Esophagus squamous epithelium (tissue), 5 donors: Measurements from ENCODE around the gene ZNF428. TPM values are rescaled to one million over a fixed set of nuclear protein-coding genes. Genes with fewer than 3 reads are reported as not detected.

Experiments
- DNase-seq: peaks from one replicate; lab custom pipeline; 2025; lab: John Stamatoyannopoulos, UW
- H3K27ac ChIP-seq, 4 donors: fragments of 200-600 bp; sonication (generic); one replicate each; pipeline ENCODE4 v1.5.1; 2016 to 2019; ENCODE audit warnings: mild to moderate bottlenecking in 1 of 4
- H3K27me3 ChIP-seq, 4 donors: fragments of 200-600 bp; sonication (generic); 1 replicate in 3 of 4; 2 replicates in 1 of 4; pipeline versions ENCODE4 v1.5.1 to v1.6.0; 2017 to 2021; ENCODE audit warnings: antibody characterized with exemption in 1 of 4
- H3K36me3 ChIP-seq, 3 donors: fragments of 200-600 bp; sonication (generic); one replicate each; pipeline ENCODE4 v1.5.1; 2016 to 2019
- H3K4me1 ChIP-seq, 3 donors: fragments of 200-600 bp; sonication (generic); one replicate each; pipeline ENCODE4 v1.5.1; 2017 to 2019
- H3K4me3 ChIP-seq, 4 donors: fragments of 200-600 bp; sonication (generic); 1 replicate in 3 of 4; 2 replicates in 1 of 4; pipeline ENCODE4 v1.5.1; 2016 to 2019; ENCODE audit warnings: mild to moderate bottlenecking in 2 of 4, moderate library complexity in 1 of 4
- H3K9me3 ChIP-seq, 3 donors: fragments of 200-600 bp; sonication (generic); one replicate each; pipeline ENCODE4 v1.5.1; 2016 to 2019
- POLR2A ChIP-seq, 4 donors: fragments of 450-650 bp; IDR thresholded peaks; one replicate each; pipeline ENCODE4 v1.6.1; 2017; ENCODE audit warnings: antibody characterized with exemption in 4 of 4, mild to moderate bottlenecking in 4 of 4, moderate library complexity in 3 of 4
- WGBS, 2 donors: methylation state at CpG; one replicate each; pipeline ENCODE4 v1.1.5; 2018; 5-methylcytosine and 5-hydroxymethylcytosine counted together
- intact Hi-C: fragments of 100-400 bp; cut with DNase I; formaldehyde crosslinking; loops from one replicate; pipeline ENCODE4 v1.15.0; 2022
- total RNA-seq, 4 donors: library from RNA; depleted of rRNA; stranded (reverse); fragments of >200 nt; gene quantifications; one replicate each; pipeline ENCODE4 v1.1.0, GENCODE V29; 2016
- TF ChIP-seq, protein P1 (sequence below), 6 experiments: fragments of 450-650 bp in 4 of 6; fragments of 200-600 bp in 2 of 6; sonication (generic) in 2 of 6; IDR thresholded peaks; one replicate each; pipeline ENCODE4 v1.5.1; 2016 to 2019; ENCODE audit warnings: antibody characterized with exemption in 6 of 6, mild to moderate bottlenecking in 4 of 6, moderate library complexity in 4 of 6
- donor health status: DM: yes; HTN: yes; CAD: no.

Gene ZNF428
- total RNA-seq, 4 donors from 2014 or later, result 7.9 to 19.3 (median 11.8) TPM

DNA sequence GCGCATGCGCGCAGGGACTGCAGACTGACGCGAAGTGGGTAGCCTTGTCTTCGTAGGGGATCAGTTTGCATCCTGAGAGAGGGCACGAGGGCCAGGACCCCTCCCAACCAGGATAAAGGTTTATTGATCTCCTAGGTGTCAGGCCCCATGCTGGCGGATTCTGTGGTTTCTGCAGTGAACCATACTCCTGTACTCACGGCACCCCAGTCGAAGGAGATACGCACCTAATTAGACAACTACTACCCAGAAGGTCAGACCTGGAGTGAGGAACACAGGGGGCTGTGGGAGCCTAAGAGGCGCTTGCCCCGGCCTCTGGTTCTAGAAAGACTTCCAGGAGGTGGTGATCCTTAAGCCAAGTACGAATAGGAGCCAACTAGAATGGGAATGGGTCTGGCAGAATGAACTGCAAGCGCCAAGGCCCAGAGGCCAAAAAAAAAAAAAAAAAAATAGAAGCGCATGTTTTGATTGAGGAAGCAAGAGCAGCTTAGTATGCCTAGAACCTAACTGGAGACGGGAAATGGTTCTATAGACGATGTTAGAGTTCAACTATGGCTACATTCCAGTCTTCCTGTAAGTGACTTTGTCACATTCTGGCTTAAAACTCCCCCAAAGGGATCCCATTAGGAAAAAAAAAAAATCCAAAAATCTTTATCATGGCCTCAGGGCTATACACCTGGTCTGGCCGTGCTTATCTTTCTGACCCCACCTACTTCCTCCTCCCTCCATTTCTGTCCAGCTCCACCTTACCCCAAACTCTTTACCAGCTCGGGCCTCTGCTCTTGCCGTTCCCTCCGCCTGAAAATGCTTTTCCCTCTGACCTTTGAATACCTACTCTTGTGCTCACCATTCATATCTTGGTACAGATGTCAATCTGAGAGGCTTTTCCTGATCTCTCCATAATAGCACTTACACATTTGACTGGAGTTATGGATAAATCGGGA lies 902 bp upstream of the ZNF428 start:
- Histone ChIP-seq H3K4me3 (peak overlapping the region; percentile 66 to 90 (median 72)), H3K27ac (peak overlapping the region; percentile 88 to 96 (median 92)), H3K4me1 (peaks cover 14 to 41% (median 15%) of the 10 kb centered on the region in 3 donors), H3K27me3 (no peaks in the 10 kb centered on the region), H3K9me3 (no peaks in the 10 kb centered on the region), H3K36me3 (no peaks in the 10 kb centered on the region)
- WGBS, 2 donors, result 27 to 42% methylated on average over 19 to 20 of the region's 23 CpGs
- intact Hi-C loops, result no loop called here
- DNase-seq, result no peak
- TF ChIP-seq POLR2A (IDR thresholded peaks at IDR 0.05), result no peak
- TF ChIP-seq, protein P1, sequence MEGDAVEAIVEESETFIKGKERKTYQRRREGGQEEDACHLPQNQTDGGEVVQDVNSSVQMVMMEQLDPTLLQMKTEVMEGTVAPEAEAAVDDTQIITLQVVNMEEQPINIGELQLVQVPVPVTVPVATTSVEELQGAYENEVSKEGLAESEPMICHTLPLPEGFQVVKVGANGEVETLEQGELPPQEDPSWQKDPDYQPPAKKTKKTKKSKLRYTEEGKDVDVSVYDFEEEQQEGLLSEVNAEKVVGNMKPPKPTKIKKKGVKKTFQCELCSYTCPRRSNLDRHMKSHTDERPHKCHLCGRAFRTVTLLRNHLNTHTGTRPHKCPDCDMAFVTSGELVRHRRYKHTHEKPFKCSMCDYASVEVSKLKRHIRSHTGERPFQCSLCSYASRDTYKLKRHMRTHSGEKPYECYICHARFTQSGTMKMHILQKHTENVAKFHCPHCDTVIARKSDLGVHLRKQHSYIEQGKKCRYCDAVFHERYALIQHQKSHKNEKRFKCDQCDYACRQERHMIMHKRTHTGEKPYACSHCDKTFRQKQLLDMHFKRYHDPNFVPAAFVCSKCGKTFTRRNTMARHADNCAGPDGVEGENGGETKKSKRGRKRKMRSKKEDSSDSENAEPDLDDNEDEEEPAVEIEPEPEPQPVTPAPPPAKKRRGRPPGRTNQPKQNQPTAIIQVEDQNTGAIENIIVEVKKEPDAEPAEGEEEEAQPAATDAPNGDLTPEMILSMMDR (IDR thresholded peaks at IDR 0.05), result no peak

- intact Hi-C loops, result no loop called here
- 0% methylated on average over 1 to 2 of the region's 14 CpGs for WGBS, 2 donors
- Histone ChIP-seq H3K27me3 (no peaks in the 10 kb centered on the region), H3K4me1 (peaks cover 14 to 30% (median 15%) of the 10 kb centered on the region in 3 donors), H3K9me3 (no peaks in the 10 kb centered on the region), H3K4me3 (peak overlapping the region; percentile 66 to 90 (median 72)), H3K27ac (peak overlapping the region; percentile 88 to 96 (median 92)), H3K36me3 (peaks cover 0 to 6% (median 0%) of the 10 kb centered on the region in 3 donors)
- TF ChIP-seq, protein P1 (IDR thresholded peaks at IDR 0.05), result no peak
- no peak for TF ChIP-seq POLR2A (IDR thresholded peaks at IDR 0.05)
- DNase-seq, result no peak
These were observed 538 bp downstream of the ZNF428 start for GRCh38 chr19:43618921-43619261.

DNA sequence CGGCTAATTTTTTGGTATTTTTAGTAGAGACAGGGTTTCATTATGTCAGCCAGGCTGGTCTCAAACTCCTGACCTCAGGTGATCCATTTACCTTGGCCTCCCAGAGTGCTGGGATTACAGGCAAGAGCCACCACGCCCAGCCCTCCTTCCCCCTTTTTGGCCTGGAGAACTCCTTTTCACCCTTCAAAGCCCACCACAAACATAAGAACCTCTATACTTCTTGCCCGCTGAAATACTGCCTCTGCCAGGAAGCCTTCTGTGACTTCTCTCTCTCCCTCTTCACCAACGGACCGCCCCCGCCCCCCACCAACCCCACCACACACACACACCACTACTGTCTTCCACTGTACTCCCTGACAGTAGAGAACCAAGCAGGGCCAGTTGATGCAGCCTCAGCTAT lies 2.5 kb downstream of the ZNF428 start:
- WGBS, 2 donors, result 84 to 88% methylated on average over 5 to 6 of the region's 6 CpGs

DNA sequence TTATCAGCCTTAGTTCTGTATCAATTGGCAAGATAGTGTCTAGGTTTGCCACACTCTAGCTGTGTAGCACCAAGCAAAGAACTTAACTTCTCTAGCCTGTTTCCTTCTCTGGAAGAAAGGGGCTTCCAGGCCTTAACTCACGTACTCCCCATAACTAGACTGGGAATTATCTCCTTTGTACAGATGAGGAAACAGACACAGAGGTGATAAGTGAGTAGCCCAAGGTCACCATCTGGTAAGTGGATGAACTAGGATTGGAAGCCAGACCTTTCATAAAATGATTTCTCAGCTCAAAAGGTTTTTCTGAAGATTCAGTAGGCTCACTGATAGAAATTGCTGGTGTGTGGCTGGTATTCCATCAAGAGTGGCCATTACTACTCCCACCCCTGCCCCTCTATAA lies 3.1 kb downstream of the ZNF428 start:
- 56 to 73% methylated on average over 1 of the region's 1 CpG for WGBS, 2 donors
- TF ChIP-seq POLR2A (IDR thresholded peaks at IDR 0.05), result no peak
- TF ChIP-seq, protein P1 (IDR thresholded peaks at IDR 0.05), result no peak
- peak overlapping the region in 1 of 4 donors; percentile 3 for H3K27ac ChIP-seq
- DNase-seq, result no peak
- H3K36me3 ChIP-seq, result peaks cover 0 to 31% (median 4%) of the 10 kb centered on the region in 3 donors
- H3K9me3 ChIP-seq, result no peaks in the 10 kb centered on the region
- no peaks in the 10 kb centered on the region for H3K27me3 ChIP-seq
- H3K4me3 ChIP-seq, result no peak overlapping the region
- intact Hi-C loops, result no loop called here
- H3K4me1 ChIP-seq, result peaks cover 14 to 30% (median 15%) of the 10 kb centered on the region in 3 donors

More for the DNA sequence above, 2.5 kb downstream of the ZNF428 start:
- H3K27ac ChIP-seq, result no peak overlapping the region
- intact Hi-C loops, result no loop called here
- H3K9me3 ChIP-seq, result no peaks in the 10 kb centered on the region
- no peak for TF ChIP-seq POLR2A (IDR thresholded peaks at IDR 0.05)
- H3K27me3 ChIP-seq, result no peaks in the 10 kb centered on the region
- no peak for DNase-seq
- H3K4me1 ChIP-seq, result peaks cover 14 to 30% (median 15%) of the 10 kb centered on the region in 3 donors
- H3K36me3 ChIP-seq, result peaks cover 0 to 25% (median 4%) of the 10 kb centered on the region in 3 donors
- no peak overlapping the region for H3K4me3 ChIP-seq

DNA sequence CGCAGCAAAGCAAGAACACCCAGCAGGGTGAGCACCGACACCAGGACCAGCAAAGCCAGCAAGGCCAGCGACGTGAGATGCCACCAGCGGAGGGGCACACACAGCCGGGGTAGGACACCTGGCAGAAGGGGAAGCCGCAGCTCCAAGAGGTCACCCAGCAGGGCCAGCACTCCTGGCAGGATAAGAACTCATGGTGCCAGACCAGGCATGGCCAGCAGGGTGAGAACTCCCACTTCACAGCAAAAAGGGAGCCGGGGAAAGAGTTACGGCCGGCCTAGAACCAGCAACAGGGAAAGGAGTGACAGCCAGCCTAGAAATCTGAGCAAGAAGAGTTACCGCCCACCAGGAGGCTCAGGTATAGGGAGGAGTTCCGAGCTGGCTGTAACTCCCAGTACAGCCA lies 7.1 kb downstream of the ZNF428 start:
- Histone ChIP-seq H3K27ac (no peak overlapping the region), H3K36me3 (peaks cover 4 to 56% (median 6%) of the 10 kb centered on the region in 3 donors), H3K9me3 (no peaks in the 10 kb centered on the region), H3K4me3 (no peak overlapping the region), H3K4me1 (peaks cover 0 to 9% (median 3%) of the 10 kb centered on the region in 3 donors), H3K27me3 (no peaks in the 10 kb centered on the region)
- no peak for TF ChIP-seq POLR2A (IDR thresholded peaks at IDR 0.05)
- TF ChIP-seq, protein P1 (IDR thresholded peaks at IDR 0.05), result no peak
- 91 to 100% methylated on average over 4 to 6 of the region's 12 CpGs for WGBS, 2 donors
- intact Hi-C loops, result no loop called here
- no peak for DNase-seq
